Ammon's horn (tissue), 1 donor: ENCODE measurements around the gene UBE2D2.

Experiments used
- DNase-seq: peaks from one replicate; pipeline ENCODE4 v3.0.0-alpha.2; 2016; ENCODE audit warnings: low spot score

The UBE2D2 gene

GRCh38 chr5:139636207-139636792 lies 75.2 kb downstream of the UBE2D2 start:
- DNase-seq: no peak

DNA sequence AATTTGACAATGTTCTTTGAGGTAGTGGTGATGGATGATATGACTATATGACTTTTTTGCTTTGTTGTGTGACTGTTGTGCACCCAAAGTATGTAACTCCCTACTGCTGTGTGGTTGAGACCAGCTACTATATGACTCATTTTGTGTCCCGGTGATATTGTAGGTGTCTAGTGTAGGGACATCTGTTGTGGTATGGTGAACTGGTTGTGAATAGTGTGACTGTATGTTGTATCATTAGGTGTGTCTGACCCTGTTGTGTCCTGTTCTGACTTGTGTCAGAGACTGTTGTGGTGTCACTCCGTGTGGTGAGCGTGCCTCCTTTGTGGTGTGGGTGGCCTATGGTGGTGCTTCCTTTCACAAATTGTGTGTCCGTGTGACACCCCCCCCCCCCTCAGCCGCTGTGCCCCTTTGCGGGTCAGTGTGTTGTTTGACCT lies 75.9 kb downstream of the UBE2D2 start:
- DNase-seq: no peak

GRCh38 chr5:139637438-139638089 lies 76.4 kb downstream of the UBE2D2 start:
- peak; percentile 78 for DNase-seq

- DNase-seq: peak; percentile 90
These were observed 77.1 kb downstream of the UBE2D2 start for GRCh38 chr5:139638090-139638735.

DNA sequence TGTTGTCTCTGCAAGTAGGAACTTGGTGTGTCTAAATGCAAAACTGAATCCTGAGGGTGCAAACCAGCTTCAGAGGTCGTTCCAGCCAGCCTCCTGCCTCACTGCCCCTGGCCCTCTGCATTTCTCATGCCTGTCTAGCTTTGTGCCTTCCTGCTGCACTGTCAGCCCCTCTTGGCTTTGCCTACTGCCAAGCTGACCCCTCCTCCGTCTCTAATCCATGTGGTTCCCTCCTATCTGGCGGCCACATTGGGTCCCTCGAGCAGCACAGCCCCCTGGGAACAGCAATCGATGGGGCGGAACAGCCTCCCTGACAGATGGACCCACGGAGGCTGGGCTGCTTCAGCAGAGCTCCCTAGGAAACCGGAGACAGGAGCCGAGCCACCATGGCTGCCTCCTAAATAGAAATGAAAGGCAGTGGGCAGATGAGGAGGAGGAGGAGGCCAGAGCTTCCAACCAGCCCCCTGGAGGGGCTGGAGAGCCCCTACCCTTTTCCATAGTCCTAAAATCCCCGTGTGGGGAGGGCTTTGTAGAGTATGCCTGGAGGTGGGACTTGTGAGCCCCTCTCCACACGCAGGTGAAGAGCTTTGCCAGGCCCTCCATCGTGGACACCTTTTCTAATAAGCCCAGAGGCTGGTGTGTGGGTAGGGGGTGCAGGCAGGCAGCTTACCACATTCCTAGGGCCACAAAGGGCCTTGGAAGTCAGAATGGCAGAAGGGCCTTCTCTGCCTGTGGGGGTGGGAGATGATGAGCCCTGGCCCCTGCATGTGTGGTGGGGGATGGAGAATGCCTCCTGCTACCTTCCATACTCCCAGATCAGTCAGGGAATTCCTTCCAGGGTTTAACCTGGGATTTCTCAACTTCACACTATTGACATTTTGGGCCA lies 77.8 kb downstream of the UBE2D2 start:
- no peak for DNase-seq

- no peak for DNase-seq
These were observed 78.7 kb downstream of the UBE2D2 start for GRCh38 chr5:139639619-139640380.

- no peak for DNase-seq
These were observed 79.4 kb downstream of the UBE2D2 start for GRCh38 chr5:139640421-139641115.

DNA sequence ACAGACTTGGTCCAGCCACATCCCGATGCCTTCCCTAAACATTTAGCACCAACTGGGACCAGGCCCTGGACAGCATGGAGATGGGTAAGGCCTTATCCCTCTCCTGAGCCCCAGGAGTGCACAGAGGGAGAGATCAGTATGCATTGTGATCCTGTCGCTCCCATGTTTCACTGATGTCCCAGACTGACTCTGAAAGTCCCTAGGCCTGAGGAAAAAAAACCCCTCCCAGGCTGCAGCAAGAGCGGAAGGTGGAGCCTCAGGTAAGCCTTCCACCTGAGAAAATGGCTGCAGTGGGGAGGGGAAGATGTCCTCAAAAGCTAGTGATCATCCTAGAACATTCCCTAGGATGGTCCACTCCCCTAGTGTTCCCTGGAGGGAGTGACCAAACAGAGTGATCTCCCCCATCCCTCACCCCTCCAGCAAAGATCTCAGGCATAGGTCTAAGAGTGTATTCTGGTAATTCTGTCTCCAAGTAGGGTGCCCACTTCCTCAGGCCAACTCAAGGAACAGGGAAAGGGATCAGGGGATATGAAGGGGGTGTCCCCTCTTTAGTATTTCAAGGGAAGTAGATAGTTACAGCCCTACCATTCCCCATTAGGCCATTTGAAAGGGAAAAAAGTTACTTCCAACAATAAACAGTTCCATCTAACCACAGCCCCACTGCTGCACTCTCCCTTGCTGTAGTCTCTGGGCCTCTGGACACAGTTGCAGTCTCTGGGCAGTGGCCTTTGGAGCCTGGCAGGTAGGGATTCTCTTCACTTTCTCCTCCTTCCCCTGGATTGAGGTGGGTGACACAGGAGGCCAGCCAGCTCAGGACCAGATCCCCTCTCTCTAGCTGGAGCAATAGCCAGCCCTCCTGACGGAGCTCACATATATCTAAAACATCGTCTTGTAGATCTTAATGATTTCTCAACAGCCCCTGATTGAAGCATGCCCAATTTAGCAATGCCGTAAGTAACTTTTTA lies 80.3 kb downstream of the UBE2D2 start:
- DNase-seq: no peak

- no peak for DNase-seq
These were observed 81.1 kb downstream of the UBE2D2 start for GRCh38 chr5:139642213-139642612.

GRCh38 chr5:139642891-139643871 lies 82.0 kb downstream of the UBE2D2 start:
- no peak for DNase-seq

- DNase-seq: no peak
These were observed 82.9 kb downstream of the UBE2D2 start for GRCh38 chr5:139644001-139644456.

- DNase-seq: peak; percentile 2
These were observed 83.7 kb downstream of the UBE2D2 start for GRCh38 chr5:139644646-139645429.

DNA sequence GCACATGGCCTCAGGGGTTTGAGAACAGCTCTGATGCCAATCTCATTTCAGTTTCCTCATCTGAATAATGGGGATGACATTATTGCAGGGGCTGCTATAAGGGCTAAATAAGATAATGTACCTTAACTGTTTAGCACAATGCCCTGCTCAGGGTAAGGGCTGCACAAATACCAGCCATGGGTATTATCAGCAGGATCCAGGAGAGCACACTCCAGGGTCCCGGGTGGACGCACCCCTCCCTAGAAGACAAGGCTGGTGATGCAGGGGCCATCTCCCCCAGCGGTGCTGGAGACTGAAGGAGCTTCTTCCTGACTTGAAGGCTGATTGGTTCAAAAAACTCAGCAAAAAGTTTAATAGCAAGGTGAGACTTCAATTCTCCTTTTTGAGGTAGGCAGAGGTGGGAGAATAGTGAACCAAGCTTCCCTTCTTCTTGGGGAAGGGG lies 84.3 kb downstream of the UBE2D2 start:
- DNase-seq: no peak

DNA sequence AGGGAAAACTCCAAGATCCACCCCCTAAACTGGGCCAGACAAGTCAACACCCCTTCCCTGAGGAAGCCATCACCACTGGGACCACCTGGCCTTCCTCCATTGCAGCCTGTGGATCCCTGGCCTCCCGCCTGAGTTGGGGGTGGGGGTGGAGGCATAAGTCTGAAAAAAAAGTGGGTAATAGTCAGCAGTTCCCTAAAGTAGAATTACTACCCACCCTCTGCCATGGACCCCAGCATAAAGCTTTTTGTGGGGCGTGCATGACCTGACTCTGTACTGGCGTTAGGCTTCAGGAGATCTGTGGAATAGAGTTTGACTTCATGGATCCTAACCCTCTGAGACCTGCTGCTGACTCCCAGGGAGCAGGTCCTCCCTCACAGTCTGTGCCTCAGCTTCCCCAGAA lies 85.0 kb downstream of the UBE2D2 start:
- no peak for DNase-seq

GRCh38 chr5:139646912-139647505 lies 85.9 kb downstream of the UBE2D2 start:
- DNase-seq: no peak

GRCh38 chr5:139647506-139648204 lies 86.5 kb downstream of the UBE2D2 start:
- no peak for DNase-seq
